ENCODE data around the gene SPOPL.
A peak's percentile ranks its signal among the peaks of the same experiment; 100 is the strongest.
"Not testable (repeated sequence)": the region's sequence is repeated elsewhere in the genome, so short reads cannot be mapped to it uniquely, and the experiment has no call there.

Gene SPOPL

DNA sequence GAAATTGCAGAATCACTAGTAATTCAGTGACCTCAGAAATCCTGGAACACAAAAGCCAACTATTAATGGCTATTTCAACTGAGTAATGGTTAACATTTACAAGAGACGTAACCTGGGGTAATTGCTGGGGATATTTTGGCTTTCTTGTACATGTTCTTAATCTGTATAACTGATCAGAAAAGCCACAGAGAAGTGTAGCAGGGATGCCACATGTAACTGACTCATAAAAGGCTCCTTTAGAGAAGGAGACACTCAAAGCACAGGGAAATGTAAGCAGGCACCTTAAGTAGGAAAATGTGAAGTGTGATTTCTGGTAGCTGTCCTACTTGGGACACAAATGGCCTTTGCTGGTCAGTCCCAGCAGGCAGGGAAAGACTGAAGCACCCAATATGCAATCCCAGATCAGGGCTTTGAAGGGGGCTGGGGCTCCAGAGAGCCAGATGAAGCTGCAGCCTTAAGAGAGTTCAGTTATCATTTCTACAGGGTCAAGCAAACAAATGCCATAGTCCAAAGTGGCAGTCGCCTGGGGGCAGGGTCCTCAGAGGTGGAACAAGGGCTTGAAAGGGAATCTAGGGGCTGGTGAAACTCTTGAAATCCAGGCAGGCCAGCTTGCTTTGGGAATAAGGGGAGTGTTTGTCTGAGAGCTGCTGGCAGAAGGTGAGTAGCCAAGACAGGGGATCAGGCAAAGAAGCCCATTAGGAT is 7.2 kb upstream of the SPOPL start:
- no peak for DNase-seq (ENCODE audit: low spot score)

GRCh38 chr2:138495384-138495783 is 6.2 kb upstream of the SPOPL start:
- no peak for DNase-seq (ENCODE audit: low spot score)

DNA sequence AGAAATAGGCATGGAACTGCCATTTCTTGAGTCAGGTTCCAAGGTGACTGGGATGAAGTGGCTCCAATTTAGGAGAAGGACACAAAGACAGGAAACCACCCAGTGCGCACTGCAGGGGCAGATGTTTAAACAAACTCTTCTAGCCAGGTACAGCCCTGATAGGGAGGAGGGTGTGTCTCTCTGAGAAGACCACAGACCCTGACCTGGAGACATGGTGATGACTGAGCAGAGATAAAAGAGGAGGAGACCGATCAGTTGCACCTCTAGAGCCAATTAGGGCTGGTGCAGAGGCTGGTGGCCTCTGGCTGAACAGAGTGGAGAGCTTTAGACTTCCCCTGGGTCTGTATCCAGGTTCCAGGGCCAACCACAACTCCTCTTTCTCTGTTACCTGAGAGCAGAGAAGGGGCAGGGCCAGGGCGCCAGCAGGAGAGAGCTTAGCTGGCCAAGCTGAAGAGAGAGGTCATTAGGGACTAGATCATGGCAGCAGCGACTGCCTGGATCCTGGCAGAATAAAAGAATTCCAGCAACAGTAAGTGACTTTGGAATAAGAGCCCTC is 5.4 kb upstream of the SPOPL start:
- DNase-seq (ENCODE audit: low spot score), result no peak

GRCh38 chr2:138497294-138497693 is 4.3 kb upstream of the SPOPL start:
- no peak for DNase-seq (ENCODE audit: low spot score)

DNA sequence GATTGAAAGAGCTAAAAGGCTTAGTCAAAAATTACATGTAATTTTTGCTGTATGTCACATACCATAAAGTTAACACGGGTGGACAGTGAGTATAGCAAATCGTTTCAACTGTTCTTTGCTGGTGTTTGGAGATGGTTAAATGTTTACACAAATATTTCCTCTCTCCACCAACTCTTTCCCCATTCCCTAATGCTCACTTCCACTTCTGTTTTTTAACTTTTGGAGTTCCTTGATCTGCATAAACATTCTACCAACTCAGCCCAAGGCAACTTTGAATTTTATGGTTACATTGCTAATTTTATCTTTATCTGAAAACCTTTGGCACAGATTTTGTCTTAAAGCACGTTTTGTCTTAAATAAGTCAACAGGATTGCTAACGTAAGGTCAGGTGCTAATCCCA is 1.9 kb upstream of the SPOPL start:
- DNase-seq (ENCODE audit: low spot score), result no peak

DNA sequence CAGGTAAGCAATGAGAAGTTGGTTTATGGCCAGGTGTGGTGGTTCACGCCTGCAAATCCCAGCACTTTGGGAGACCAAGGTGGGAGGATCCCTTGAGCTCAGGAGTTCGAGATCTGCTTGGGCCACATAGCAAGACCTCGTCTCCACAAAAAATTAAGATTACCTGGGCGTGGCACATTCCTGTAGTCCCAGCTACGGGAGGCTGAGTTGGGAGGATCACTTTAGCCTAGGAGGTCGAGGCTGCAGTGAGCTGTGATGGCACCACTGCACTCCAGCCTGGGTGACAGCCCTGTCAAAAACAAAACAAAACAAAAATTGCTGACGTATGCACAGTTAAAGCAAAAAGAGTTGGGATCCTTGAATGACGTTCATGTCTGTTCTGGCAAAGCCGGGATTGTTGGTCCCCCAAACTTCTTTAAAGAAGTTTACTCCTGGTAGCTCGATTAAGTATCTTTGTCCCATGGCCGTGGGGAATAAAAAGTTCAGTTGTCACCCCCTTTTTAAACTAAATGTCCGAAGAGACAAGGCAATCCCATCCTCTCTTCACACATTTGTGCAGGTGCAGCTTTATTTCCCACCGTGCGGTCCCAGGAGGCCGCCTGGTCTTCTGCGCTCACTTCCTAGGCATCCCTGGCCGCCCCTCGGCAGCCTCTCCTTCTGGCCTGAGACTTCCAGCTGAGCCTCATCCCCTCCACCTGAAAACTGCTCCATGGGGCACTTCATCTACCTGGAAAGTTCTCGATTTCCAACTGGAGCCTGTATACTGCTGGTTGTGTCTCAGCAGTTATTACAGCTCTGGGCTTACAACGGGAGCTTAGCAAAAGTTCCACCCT is 762 bp upstream of the SPOPL start:
- no peak for DNase-seq (ENCODE audit: low spot score)

- peak; percentile 54 for DNase-seq (ENCODE audit: low spot score)
Measured at GRCh38 chr2:138502255-138503086, 901 bp downstream of the SPOPL start.

DNA sequence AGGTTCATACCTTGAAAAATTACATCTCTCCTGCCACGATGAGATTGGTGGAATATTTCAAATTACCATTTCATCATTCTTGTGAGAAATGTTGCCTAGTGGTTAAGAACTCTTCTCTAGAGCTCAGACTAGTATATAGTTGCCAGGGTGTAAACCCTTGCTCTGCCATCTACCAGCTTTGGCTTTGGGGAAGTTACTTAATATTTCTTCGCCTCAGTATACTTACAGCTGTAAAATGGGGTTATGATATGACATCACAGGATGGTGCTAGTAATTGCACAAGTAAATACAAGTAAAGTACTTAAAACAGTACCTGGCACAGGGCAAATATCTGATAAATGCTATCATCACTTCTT is 1.5 kb downstream of the SPOPL start:
- peak; percentile 36 for DNase-seq (ENCODE audit: low spot score)

GRCh38 chr2:138503652-138504051 is 2.1 kb downstream of the SPOPL start:
- DNase-seq (ENCODE audit: low spot score), result peak; percentile 16

DNA sequence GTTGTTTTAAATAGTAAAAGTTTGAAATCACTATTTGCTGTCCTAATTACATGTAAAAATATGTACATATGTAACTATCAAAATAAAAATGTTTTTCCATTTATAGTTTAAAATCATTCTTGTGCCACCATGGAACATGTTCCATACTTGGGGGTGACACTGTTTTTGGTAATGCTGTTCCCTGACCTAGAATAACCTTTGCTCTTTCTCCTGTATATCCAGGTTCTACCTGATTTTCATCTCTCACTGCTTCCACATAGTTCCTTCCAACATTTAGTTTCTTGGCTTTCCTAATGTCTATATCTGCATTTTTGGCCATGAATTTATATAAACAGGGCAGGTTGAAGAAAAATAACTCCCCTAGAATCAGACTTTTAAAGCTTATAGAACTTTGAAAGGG is 2.5 kb downstream of the SPOPL start:
- DNase-seq (ENCODE audit: low spot score), result peak; percentile 3

DNA sequence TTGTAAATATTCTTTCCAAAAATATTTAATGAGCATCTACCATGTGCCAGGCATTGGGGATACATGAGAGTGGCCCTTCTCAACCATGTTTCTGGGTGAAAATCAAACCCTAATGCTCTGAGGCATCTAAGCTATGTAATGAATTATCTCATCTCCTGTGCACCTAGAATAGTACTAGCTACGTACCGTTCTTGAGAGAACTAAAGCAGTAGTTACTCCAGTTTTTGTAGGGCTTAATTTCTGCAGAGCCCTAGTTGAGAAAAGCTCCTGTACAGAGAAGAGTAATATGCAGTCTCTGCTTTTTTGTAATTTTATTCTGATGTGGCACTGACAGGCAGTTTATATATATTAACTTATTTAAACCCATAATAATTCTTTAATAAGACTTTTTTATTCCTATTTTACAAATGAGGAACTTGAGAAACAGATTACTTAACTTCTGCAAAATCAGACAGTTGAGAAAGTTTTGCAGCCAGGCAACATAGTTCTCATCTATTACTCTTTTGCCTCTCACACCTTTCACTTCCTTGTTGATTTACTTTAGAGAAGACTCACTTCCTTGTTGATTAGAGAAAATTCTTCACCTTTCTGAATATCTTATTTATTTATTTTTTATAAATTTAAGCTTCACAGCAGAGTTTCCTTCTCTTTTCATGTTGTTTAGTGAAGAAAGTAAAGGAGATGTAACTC is 3.1 kb downstream of the SPOPL start:
- peak; percentile 5 for DNase-seq (ENCODE audit: low spot score)

DNA sequence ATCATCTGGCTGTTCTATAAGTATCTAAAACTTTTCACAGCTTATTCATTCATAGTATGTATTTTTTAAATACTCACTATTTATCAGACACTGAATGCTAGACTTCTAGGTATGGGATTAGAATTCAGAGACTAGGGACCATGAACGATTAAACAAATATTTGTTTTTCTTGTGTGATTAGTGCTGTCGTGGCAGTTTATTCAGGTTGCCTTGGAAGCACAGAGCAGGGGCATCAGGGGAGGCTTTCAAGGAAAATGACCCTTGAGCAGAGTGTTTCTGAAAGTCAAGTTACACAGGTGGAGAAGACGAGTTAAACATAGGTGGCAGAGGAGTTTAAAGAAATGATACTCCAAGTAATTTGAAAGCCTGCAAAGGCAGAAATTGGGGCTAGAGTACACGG is 5.7 kb downstream of the SPOPL start:
- no peak for DNase-seq (ENCODE audit: low spot score)

- DNase-seq (ENCODE audit: low spot score), result no peak
Measured at GRCh38 chr2:138510319-138510718, 8.7 kb downstream of the SPOPL start.

DNA sequence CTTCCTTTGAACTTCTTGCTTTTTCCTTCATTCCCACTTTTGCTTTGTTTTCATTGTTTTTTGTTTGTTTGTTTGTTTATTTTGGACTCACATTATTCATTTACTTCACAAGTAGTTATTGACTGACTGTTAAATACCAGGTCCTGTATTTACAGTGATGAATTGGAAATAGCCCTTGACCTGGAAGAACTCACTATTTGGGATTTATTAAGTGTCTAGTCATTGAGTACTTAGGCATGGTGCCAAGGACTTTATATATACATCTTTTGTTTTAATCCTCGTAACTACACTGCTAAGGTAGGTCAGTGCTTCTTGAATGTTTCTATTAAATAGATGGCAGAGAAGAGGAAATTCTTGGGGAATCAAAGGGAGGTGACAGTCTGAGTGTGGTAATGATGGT is 11.1 kb downstream of the SPOPL start:
- no peak for DNase-seq (ENCODE audit: low spot score)

DNA sequence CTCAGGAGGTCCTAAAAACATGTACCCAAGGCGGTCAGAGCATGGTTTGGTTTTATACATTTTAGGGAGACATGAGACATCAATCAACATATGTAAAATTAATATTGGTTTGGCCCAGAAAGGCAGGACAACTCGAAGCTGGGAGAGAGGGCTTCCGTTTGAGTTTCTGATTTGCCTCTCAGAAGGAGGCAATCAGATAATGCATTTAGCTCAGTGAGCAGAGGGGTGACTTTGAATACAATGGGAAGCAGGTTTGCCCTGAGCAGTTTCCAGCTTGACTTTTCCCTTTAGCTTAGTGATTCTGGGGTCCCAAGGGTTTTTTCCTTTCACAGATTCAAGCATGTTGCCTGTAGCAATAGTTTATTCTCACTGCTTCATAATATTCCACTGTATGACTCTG is 12.6 kb downstream of the SPOPL start:
- DNase-seq (ENCODE audit: low spot score), result no peak

DNA sequence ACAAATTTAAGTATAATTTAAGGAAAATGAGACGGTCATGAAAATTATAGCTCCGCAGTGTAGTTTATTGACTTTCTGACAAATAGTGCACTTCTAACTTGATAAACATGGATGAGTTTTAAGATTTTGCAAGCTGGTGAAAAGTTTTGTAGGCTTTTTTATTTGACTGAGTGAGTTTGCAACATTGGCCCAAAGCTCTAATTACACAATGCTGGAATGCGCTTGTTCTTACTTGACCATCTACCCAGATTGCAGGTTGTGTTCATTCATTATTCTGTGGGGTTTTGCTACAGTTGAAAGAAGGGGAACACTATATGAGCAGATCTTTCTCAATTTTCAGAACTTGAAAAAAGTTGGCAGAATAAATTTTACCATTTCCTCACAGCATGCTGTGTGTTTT is 13.5 kb downstream of the SPOPL start:
- DNase-seq (ENCODE audit: low spot score), result no peak

DNA sequence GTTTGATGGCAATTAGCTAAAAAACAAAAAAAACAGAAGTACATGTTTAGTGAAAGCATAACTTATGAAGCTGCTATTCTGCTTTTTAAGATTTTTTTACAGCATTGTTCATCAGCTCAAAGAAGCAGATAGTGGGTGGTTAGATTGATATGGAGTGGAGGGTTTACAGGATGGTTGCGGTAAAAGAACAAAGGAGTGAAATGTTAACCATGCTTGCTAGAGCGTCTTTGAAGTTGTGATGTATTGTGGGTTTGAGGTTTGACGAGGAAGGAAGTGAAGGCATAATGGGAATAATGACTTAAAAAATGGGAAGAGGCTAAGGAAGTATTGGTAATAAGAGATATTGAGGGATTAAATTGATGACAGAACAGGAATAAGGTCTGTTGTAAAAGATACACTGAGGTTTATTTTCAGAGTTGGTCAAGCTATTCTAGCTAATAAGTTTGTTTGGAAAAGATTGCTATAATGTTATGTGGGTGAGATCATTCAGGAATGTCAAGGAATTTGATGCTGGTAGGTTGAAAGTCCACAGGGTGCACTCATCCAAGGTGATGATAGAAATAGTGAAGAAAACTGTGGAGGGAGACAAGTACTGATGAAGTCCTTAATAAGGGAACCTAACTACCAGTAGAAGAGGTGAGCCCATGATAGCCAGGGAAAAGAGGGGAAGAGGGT is 14.6 kb downstream of the SPOPL start:
- no peak for DNase-seq (ENCODE audit: low spot score)

DNA sequence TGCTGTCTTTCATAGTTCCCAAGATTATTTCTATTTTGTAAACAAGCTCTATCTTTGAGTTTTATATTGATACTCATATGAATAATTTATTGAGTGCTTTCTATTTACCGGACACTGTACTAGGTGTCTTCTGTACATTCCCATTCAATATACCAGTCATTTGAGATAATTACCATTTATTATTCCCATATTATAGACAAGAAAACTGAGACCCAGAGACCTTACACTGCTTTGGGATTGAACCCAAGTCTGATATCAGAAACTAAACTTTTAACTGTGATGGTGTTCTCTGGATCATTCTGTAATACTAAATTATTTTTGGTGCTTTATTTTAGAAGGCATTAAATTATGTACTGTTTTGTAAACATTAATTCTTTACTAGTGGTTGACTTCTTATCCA is 17.3 kb downstream of the SPOPL start:
- no peak for DNase-seq (ENCODE audit: low spot score)

DNA sequence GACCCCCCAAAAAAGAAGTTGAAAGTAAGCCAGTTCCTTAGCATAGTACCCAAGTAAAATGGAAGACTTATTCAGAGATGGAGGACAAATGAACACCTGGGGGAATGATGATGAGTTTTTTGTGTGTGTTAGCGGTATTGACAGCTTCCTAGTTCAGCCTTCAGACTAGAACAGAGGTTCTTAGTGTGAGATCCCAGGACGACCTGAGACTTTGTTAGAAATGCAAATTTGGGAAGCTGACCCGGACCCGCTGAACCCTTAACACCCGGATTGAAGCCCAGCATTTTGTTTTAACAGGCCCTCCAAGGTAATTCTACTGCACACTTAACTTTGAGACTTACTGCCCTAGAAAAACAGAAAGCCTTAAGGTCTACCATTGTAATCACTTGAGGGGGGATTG is 20.3 kb downstream of the SPOPL start:
- no peak for DNase-seq (ENCODE audit: low spot score)

DNA sequence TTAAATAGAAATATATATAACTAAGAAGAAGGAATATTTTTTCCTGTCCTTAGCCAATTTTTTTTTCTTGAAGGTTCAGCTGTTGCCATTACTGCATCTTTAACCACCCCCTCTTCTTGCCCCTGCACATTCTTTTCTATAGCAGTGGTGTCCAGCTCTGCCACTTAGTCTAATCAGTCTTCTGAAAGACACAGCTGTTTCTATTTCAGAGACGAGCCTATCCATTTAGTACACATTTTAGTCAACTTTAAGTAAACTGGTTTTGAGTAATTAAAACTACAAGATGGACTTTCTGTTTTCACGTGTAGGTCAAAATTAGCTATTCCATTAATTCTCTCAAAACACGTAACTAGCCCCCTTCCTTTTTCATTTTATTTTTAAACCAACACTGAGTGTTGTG is 21.0 kb downstream of the SPOPL start:
- DNase-seq (ENCODE audit: low spot score), result no peak

DNA sequence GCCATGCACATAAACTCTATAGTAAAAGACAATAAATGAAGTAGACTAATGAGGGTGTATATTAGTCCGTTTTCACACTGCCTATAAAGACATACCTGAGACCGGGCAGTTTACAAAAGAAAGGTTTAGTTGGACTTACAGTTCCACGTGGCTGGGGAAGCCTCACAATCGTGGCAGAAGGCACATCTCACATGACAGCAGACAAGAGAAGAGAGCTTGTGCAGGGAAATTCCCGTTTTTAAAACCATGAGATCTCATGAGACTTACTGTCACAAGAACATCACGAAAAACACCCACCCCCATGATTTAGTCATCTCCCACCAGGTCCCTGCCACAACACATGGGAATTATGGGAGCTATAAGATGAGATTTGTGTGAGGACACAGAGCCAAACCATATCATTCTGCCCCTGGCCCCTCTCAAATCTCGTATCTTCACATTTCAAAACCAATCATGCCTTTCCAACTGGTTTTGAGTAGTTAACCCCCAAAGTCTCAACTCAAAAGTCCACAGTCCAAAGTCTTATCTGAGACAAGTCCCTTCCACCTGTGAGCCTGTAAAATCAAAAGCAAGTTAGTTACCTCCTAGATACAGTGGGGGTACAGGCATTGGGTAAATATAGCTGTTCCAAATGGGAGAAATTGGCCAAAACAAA is 21.6 kb downstream of the SPOPL start:
- DNase-seq (ENCODE audit: low spot score), result not testable (repeated sequence)

Data from cerebellar cortex (tissue), 1 donor.